ENCODE data around the gene CD302.

Gene CD302

GRCh38 chr2:159720676-159721075 lies 77.3 kb downstream of the CD302 start:
- Mint-ChIP-seq H3K27me3 (ENCODE audit: low read depth) (no peaks in the 10 kb centered on the region), H3K36me3 (ENCODE audit: low read depth) (peaks cover 98% of the 10 kb centered on the region), H3K9me3 (peaks cover 17% of the 10 kb centered on the region), H3K4me3 (no peak overlapping the region), H3K4me1 (peaks cover 12% of the 10 kb centered on the region), H3K27ac (no peak overlapping the region)
- TF ChIP-seq CTCF (IDR thresholded peaks at IDR 0.05; ENCODE audit: unreplicated experiment in 3 of 3): no peak

All from nephron (organoid).